Neuronal stem cell (in vitro differentiated cells): ENCODE data around the gene SH2D3A.
A peak's percentile ranks its signal among the peaks of the same experiment; 100 is the strongest.
"Not testable (repeated sequence)": the region's sequence is repeated elsewhere in the genome, so short reads cannot be mapped to it uniquely, and the experiment has no call there.

Experiments
- DNase-seq: peaks from one replicate; pipeline ENCODE4 v3.0.0-alpha.2; 2013; ENCODE audit warnings: low spot score
- H2AFZ ChIP-seq: one replicate; pipeline ENCODE4 v1.6.1; 2013; ENCODE audit warnings: mild to moderate bottlenecking, low read length, inconsistent platforms
- H2AK5ac ChIP-seq: 2 replicates; pipeline ENCODE4 v1.6.1; 2013; ENCODE audit warnings: low read depth, mild to moderate bottlenecking, inconsistent platforms, low read length, moderate library complexity, mixed read lengths
- H2BK120ac ChIP-seq: 2 replicates; pipeline ENCODE4 v1.6.1; 2013; ENCODE audit warnings: low read depth, mild to moderate bottlenecking, inconsistent platforms, low read length, moderate library complexity, mixed read lengths
- H2BK12ac ChIP-seq: one replicate; pipeline ENCODE4 v1.6.1; 2013; ENCODE audit warnings: low read length, inconsistent platforms
- H2BK15ac ChIP-seq: 2 replicates; pipeline ENCODE4 v1.6.1; 2013; ENCODE audit warnings: mild to moderate bottlenecking, low read length, inconsistent platforms, mixed read lengths
- H2BK5ac ChIP-seq: one replicate; pipeline ENCODE4 v1.6.1; 2013; ENCODE audit warnings: inconsistent platforms, mild to moderate bottlenecking, low read length, moderate library complexity
- H3K14ac ChIP-seq: one replicate; pipeline ENCODE4 v1.6.1; 2013; ENCODE audit warnings: low read length, inconsistent platforms
- H3K18ac ChIP-seq: 2 replicates; pipeline ENCODE4 v1.6.1; 2013; ENCODE audit warnings: low read length, inconsistent platforms
- H3K23ac ChIP-seq: 2 replicates; pipeline ENCODE4 v1.6.1; 2013; ENCODE audit warnings: low read depth, mild to moderate bottlenecking, mixed read lengths, low read length, inconsistent platforms; ENCODE audit not compliant: poor library complexity
- H3K27ac ChIP-seq: replicated peaks from 3 replicates; pipeline ENCODE4 v1.5.1; 2013; ENCODE audit warnings: low read length, inconsistent platforms
- H3K27me3 ChIP-seq, 3 experiments: 2 replicates each; pipeline ENCODE4 v1.6.1; 2013; ENCODE audit warnings: low read length in 3 of 3, mild to moderate bottlenecking in 2 of 3, inconsistent platforms in 1 of 3, low read depth in 1 of 3, mixed read lengths in 1 of 3, moderate library complexity in 1 of 3; ENCODE audit not compliant: control insufficient read depth in 3 of 3, insufficient read depth in 3 of 3
- H3K36me3 ChIP-seq, 2 donors: replicated peaks in 1 of 2; 2 replicates each; pipeline ENCODE4 v1.6.1; 2013; ENCODE audit warnings: low read length in 2 of 2; ENCODE audit not compliant: control insufficient read depth in 2 of 2, insufficient read depth in 2 of 2
- H3K4ac ChIP-seq: 2 replicates; pipeline ENCODE4 v1.6.1; 2013; ENCODE audit warnings: inconsistent platforms, mild to moderate bottlenecking, low read length, moderate library complexity
- H3K4me1 ChIP-seq, 2 donors: 1 replicate in 1 of 2; 2 replicates in 1 of 2; pipeline ENCODE4 v1.6.1; 2013; ENCODE audit warnings: low read length in 2 of 2, low read depth in 1 of 2; ENCODE audit not compliant: control insufficient read depth in 2 of 2, insufficient read depth in 1 of 2
- H3K4me2 ChIP-seq: one replicate; pipeline ENCODE4 v1.6.1; 2013; ENCODE audit warnings: mild to moderate bottlenecking, low read length, inconsistent platforms; ENCODE audit not compliant: insufficient read depth, poor library complexity, severe bottlenecking
- H3K4me3 ChIP-seq, 2 donors: 2 replicates each; pipeline ENCODE4 v1.5.1; 2013; ENCODE audit warnings: low read length in 2 of 2, mild to moderate bottlenecking in 2 of 2, inconsistent platforms in 1 of 2, moderate library complexity in 1 of 2
- H3K79me1 ChIP-seq: one replicate; pipeline ENCODE4 v1.6.1; 2013; ENCODE audit warnings: low read depth, mild to moderate bottlenecking, inconsistent platforms, low read length, moderate library complexity
- H3K9ac ChIP-seq: one replicate; pipeline ENCODE4 v1.6.1; 2013; ENCODE audit warnings: mild to moderate bottlenecking, low read depth, low read length, inconsistent platforms; ENCODE audit not compliant: poor library complexity
- H3K9me3 ChIP-seq, 2 donors: replicated peaks in 1 of 2; 2 replicates each; pipeline versions ENCODE3 to v1.6.1; 2013; ENCODE audit warnings: low read length in 2 of 2, mild to moderate bottlenecking in 2 of 2, inconsistent platforms in 1 of 2, low read depth in 1 of 2, mixed read lengths in 1 of 2, moderate library complexity in 1 of 2; ENCODE audit not compliant: control insufficient read depth in 2 of 2, insufficient read depth in 1 of 2
- H4K8ac ChIP-seq: one replicate; pipeline ENCODE4 v1.6.1; 2013; ENCODE audit warnings: low read depth, mild to moderate bottlenecking, inconsistent platforms, low read length, moderate library complexity
- H4K91ac ChIP-seq: one replicate; pipeline ENCODE4 v1.6.1; 2013; ENCODE audit warnings: low read length, low read depth, mild to moderate bottlenecking, inconsistent platforms; ENCODE audit not compliant: poor library complexity
- WGBS, 2 donors: extraction: QIAGEN DNeasy Blood & Tissue Kit; methylation state at CpG; one replicate each; pipeline ENCODE4 v1.1.7; 2013; ENCODE audit warnings: missing lambda C conversion rate in 2 of 2, mixed read lengths in 1 of 2; ENCODE audit not compliant: insufficient read length in 2 of 2, insufficient replicate concordance in 1 of 2; ENCODE audit errors: extremely low coverage in 2 of 2; 5-methylcytosine and 5-hydroxymethylcytosine counted together

The SH2D3A gene

DNA sequence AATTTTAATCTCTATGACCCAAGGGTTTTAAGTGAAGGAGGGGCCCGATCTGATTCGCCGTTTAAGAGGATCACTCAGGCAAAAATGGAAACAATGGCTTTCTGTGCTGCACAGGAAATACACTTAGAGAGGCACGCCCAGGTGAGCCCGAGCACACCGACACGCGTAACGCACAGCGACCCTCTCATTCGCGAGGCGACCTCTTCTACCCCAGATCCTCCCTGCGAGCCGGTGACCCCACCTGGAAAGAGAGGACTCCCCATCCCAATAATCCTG is 216 bp downstream of the SH2D3A start:
- Histone ChIP-seq H2AFZ (peak overlapping the region; percentile 21), H2BK12ac (no peak overlapping the region), H3K4me1 (peaks cover 0 to 6% of the 10 kb centered on the region in 2 donors), H3K9ac (peak overlapping the region; percentile 30), H3K23ac (peak overlapping the region; percentile 96), H3K79me1 (no peaks in the 10 kb centered on the region), H3K4ac (no peak overlapping the region), H3K4me3 (peak overlapping the region in 1 of 2 donors; percentile 69), H4K91ac (no peak overlapping the region), H3K18ac (peak overlapping the region; percentile 83), H3K4me2 (peak overlapping the region; percentile 81), H2BK15ac (no peak overlapping the region), H4K8ac (no peak overlapping the region), H3K36me3 (no peaks in the 10 kb centered on the region), H2BK120ac (no peak overlapping the region), H3K27me3 (peaks cover 0 to 30% (median 27%) of the 10 kb centered on the region in 3 experiments), H3K9me3 (peaks cover 0 to 2% of the 10 kb centered on the region in 2 donors), H2BK5ac (no peak overlapping the region), H3K14ac (no peak overlapping the region), H3K27ac (no peak overlapping the region), H2AK5ac (peak overlapping the region; percentile 54)
- WGBS, 2 donors: no CpG with 5 or more reads among the region's 15 CpGs
- DNase-seq: no peak

DNA sequence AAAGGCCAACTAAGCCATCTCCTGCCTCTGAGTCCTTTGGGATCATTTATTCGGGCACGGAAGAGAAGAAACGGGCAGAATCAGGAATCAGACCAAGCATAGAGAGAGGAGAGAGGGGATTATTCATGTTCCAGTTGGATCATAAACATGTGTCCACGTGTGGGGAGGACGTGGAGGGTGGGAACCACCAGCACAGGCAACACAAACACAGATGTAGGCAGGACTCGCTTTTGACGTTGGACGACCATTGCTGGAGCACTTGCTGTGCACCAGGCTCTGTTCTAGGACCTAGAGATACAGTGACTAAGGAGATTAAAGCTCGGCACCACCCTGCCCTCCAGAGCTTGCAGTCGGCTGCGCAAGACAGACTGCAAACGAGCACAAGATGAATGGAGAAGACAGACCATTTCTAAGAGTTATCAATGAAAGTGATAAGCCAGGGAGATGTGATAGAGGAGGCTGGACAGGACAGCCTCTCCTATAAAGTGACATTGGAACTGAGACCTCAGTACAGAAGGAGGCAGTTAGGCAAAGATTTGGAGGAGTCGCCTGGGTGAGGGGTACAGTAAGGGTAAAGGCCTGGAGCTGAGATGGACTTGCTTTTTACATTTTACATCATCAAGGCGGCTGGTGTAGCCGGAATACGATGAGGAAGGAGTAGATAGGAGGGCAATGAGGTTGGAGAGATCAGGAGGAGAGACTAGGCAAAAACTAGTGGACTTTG is 716 bp downstream of the SH2D3A start:
- Histone ChIP-seq H2BK120ac (no peak overlapping the region), H3K23ac (no peak overlapping the region), H2AK5ac (no peak overlapping the region)

DNA sequence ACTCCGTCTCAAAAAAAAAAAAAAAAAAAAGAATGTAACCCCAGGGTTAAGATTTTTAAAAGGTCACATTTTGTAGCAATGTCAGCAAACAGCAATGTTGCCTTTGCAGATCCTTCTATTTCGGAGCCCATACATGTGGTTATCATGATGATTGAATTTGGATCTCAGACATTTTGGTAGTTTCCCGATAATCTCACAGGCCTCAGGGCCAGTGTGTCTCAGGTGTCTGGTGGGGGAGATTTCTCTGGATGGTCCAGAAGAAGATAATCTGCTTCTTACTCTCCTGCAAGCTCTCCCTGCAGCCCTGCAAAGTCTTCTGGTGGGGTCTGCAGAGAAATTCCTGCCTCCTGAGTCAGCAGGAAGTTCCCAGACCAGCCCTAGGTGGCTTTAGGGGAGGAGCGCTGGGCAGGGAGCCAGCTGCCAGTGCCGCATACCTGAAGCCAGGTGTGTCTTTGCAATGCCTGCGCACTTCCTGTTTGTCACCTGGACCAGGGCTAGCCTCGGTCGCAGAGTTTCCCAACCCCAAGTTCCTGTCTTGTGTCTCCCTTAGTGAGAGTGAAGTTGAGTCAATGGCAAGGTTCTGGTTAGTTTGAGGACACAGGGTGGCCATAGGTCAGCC is 1.4 kb downstream of the SH2D3A start:
- Histone ChIP-seq H2BK120ac (no peak overlapping the region), H2AFZ (no peak overlapping the region), H4K8ac (no peak overlapping the region), H3K36me3 (no peaks in the 10 kb centered on the region), H3K14ac (no peak overlapping the region), H3K27me3 (peaks cover 0 to 30% (median 27%) of the 10 kb centered on the region in 3 experiments), H3K4me2 (no peak overlapping the region), H3K27ac (no peak overlapping the region), H3K18ac (no peak overlapping the region), H2BK12ac (no peak overlapping the region), H3K9me3 (peaks cover 0 to 2% of the 10 kb centered on the region in 2 donors), H2BK15ac (no peak overlapping the region), H3K4me1 (peaks cover 0 to 6% of the 10 kb centered on the region in 2 donors), H3K9ac (no peak overlapping the region), H3K4ac (no peak overlapping the region), H2BK5ac (no peak overlapping the region), H3K23ac (no peak overlapping the region), H3K79me1 (no peaks in the 10 kb centered on the region), H3K4me3 (no peak overlapping the region), H2AK5ac (no peak overlapping the region), H4K91ac (no peak overlapping the region)
- no peak for DNase-seq
- WGBS, 2 donors: no CpG with 5 or more reads among the region's 8 CpGs

More for the DNA sequence above, 716 bp downstream of the SH2D3A start:
- no peak overlapping the region for H2BK5ac ChIP-seq
- H3K4me2 ChIP-seq: peak overlapping the region; percentile 81
- H3K27ac ChIP-seq: no peak overlapping the region
- peaks cover 0 to 2% of the 10 kb centered on the region in 2 donors for H3K9me3 ChIP-seq
- H3K79me1 ChIP-seq: no peaks in the 10 kb centered on the region
- no CpG with 5 or more reads among the region's 16 CpGs for WGBS, 2 donors
- no peak overlapping the region for H3K18ac ChIP-seq
- no peak overlapping the region for H4K91ac ChIP-seq
- no peak overlapping the region for H2BK12ac ChIP-seq
- no peak overlapping the region for H3K4me3 ChIP-seq
- H3K4me1 ChIP-seq: peaks cover 0 to 6% of the 10 kb centered on the region in 2 donors
- H3K27me3 ChIP-seq: peaks cover 0 to 30% (median 27%) of the 10 kb centered on the region in 3 experiments
- H3K4ac ChIP-seq: no peak overlapping the region
- no peak overlapping the region for H2BK15ac ChIP-seq
- H2AFZ ChIP-seq: peak overlapping the region; percentile 21
- no peak for DNase-seq
- no peak overlapping the region for H3K9ac ChIP-seq
- H4K8ac ChIP-seq: no peak overlapping the region
- no peaks in the 10 kb centered on the region for H3K36me3 ChIP-seq
- H3K14ac ChIP-seq: no peak overlapping the region

DNA sequence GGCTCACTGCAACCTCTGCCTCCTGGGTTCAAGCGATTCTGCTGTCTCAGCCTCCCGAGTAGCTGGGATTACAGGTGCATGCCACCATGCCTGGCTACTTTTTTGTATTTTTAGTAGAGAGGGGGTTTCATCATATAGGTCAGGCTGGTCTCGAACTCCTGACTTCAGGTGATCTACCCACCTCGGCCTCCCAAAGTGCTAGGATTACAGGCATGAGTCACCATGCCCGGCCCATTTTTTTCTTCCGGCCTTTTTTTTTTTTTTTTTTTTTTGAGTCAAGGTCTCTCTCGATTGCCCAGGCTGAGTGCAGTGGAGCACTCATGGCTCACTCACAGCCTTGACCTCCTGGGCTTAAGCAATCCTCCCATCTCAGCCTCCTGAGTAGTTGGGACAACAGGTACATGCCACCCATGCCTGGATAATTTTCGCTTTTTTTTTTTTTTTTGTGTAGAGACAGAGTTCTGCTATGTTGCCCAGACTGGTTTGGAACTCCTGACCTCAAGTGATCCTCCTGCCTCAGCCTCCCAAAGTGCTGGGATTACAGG is 4.9 kb downstream of the SH2D3A start:
- not testable (repeated sequence) for H3K9ac ChIP-seq, H2BK120ac ChIP-seq, H3K9me3 ChIP-seq, H3K18ac ChIP-seq, H3K23ac ChIP-seq, H2BK12ac ChIP-seq, H3K27ac ChIP-seq, H2BK5ac ChIP-seq, DNase-seq, H3K4me2 ChIP-seq, H2AFZ ChIP-seq, H3K4me3 ChIP-seq, H4K91ac ChIP-seq, H3K36me3 ChIP-seq, H3K79me1 ChIP-seq, H3K4ac ChIP-seq, H3K14ac ChIP-seq, H3K4me1 ChIP-seq, H4K8ac ChIP-seq, H2AK5ac ChIP-seq, H2BK15ac ChIP-seq
- peaks cover 0 to 18% (median 18%) of the 10 kb centered on the region in 3 experiments for H3K27me3 ChIP-seq
- WGBS, 2 donors: no CpG with 5 or more reads among the region's 8 CpGs
